A549 (cell line): ENCODE measurements around the gene PLEKHS1. TPM values are rescaled to one million over a fixed set of nuclear protein-coding genes. Genes with fewer than 3 reads are reported as not detected.

Experiments
- ATAC-seq, 2 experiments: fragments of 200-7000 bp in 1 of 2; fragments of >200 bp in 1 of 2; cut with Nextera tagmentation in 1 of 2; cut with Tn5 transposase in 1 of 2; 3 replicates each; pipeline versions ENCODE4 v1.8.0 to v1.9.1; 2018 to 2020; ENCODE audit warnings: mild to moderate bottlenecking in 1 of 2, moderate library complexity in 1 of 2
- CTCF ChIA-PET: fragments of 300-600 bp; sonication (Branson Sonifier 250); formaldehyde crosslinking; extraction: SDS; loops from one replicate; lab custom pipeline; 2021; ENCODE audit warnings: antibody characterized with exemption, inconsistent platforms; lab: Yijun Ruan, JAX
- POLR2A ChIA-PET: fragments of 350-600 bp; formaldehyde crosslinking; extraction: SDS; loops from one replicate; lab custom pipeline; 2021; ENCODE audit warnings: antibody characterized with exemption, inconsistent platforms; lab: Yijun Ruan, JAX
- DNase-seq, 2 experiments: peaks; one replicate each; pipeline versions ENCODE4 v3.0.0 to v3.0.0-alpha.2; 2011 to 2016; ENCODE audit warnings: low read depth in 1 of 2, low spot score in 1 of 2
- FAIRE-seq: peaks from 2 replicates; lab custom pipeline; 2011; peaks lifted over from hg19 to GRCh38; lab: Jason Lieb, UNC
- H3K27ac ChIP-seq, 2 experiments: fragments of >200 bp; sonication (Bioruptor Twin); formaldehyde crosslinking; 3 replicates each; pipeline ENCODE4 v1.5.1; 2016 to 2017
- H3K4me1 ChIP-seq: fragments of >200 bp; sonication (Bioruptor Twin); formaldehyde crosslinking; 3 replicates; pipeline ENCODE4 v1.6.1; 2016
- H3K4me2 ChIP-seq: fragments of >200 bp; sonication (Bioruptor Twin); formaldehyde crosslinking; 3 replicates; pipeline ENCODE4 v1.6.1; 2016
- H3K4me3 ChIP-seq: fragments of >200 bp; sonication (Bioruptor Twin); formaldehyde crosslinking; 3 replicates; pipeline ENCODE4 v1.5.1; 2016
- H3K9me3 ChIP-seq: fragments of >200 bp; sonication (Bioruptor Twin); formaldehyde crosslinking; 3 replicates; pipeline ENCODE4 v1.6.1; 2016
- BHLHE40 ChIP-seq: IDR thresholded peaks from 2 replicates; pipeline ENCODE4 v1.6.1; 2012; ENCODE audit warnings: low read depth, low read length, inconsistent platforms
- CBX2 ChIP-seq: fragments of 200-600 bp; sonication (generic); IDR thresholded peaks from 2 replicates; pipeline ENCODE4 v1.6.1; 2016; ENCODE audit warnings: low read depth, mild to moderate bottlenecking, borderline replicate concordance
- CEBPB ChIP-seq, 2 experiments: fragments of >200 bp in 1 of 2; sonication (Bioruptor Twin) in 1 of 2; formaldehyde crosslinking in 1 of 2; IDR thresholded peaks; 2 replicates each; pipeline ENCODE4 v1.6.1; 2012 to 2016
- CHD4 ChIP-seq: fragments of 200-600 bp; sonication (generic); IDR thresholded peaks from 2 replicates; pipeline ENCODE4 v1.6.1; 2016; ENCODE audit warnings: antibody characterized with exemption, mild to moderate bottlenecking, borderline replicate concordance
- FOSB ChIP-seq: fragments of 250-450 bp; sonication (Bioruptor Pico); IDR thresholded peaks from 2 replicates; pipeline ENCODE4 v1.5.0; 2020; ENCODE audit warnings: mild to moderate bottlenecking, moderate library complexity
- FOXS1 ChIP-seq: fragments of 250-450 bp; sonication (Bioruptor Pico); IDR thresholded peaks from 2 replicates; pipeline ENCODE4 v1.5.0; 2020; ENCODE audit warnings: mild to moderate bottlenecking, moderate library complexity
- HEYL ChIP-seq: fragments of 250-450 bp; sonication (Bioruptor Pico); IDR thresholded peaks from 2 replicates; pipeline ENCODE4 v1.8.0; 2021; ENCODE audit warnings: mild to moderate bottlenecking, moderate library complexity
- HMGXB4 ChIP-seq: fragments of 250-450 bp; sonication (Bioruptor Pico); IDR thresholded peaks from 2 replicates; pipeline ENCODE4 v1.5.0; 2021; ENCODE audit warnings: mild to moderate bottlenecking, moderate library complexity, borderline replicate concordance
- JUNB ChIP-seq: fragments of >200 bp; sonication (Bioruptor Twin); formaldehyde crosslinking; IDR thresholded peaks from 2 replicates; pipeline ENCODE4 v1.6.1; 2016
- KDM1A ChIP-seq: fragments of 200-600 bp; sonication (generic); IDR thresholded peaks from 2 replicates; pipeline ENCODE4 v1.6.1; 2016; ENCODE audit warnings: low read depth, mild to moderate bottlenecking
- MYC ChIP-seq: IDR thresholded peaks from 2 replicates; pipeline ENCODE4 v1.6.1; 2012; ENCODE audit warnings: mild to moderate bottlenecking, inconsistent platforms, low read length, improper control_type of control experiment, borderline replicate concordance
- NFE2L2 ChIP-seq: fragments of 150-350 bp; conservative IDR thresholded peaks from 2 replicates; pipeline ENCODE4 v1.6.1; 2014; ENCODE audit warnings: low read length
- NPAS2 ChIP-seq: fragments of 250-450 bp; sonication (Bioruptor Pico); IDR thresholded peaks from 2 replicates; pipeline ENCODE4 v1.8.0; 2022; ENCODE audit warnings: mild to moderate bottlenecking, moderate library complexity, borderline replicate concordance
- PBX3 ChIP-seq: IDR thresholded peaks from 2 replicates; pipeline ENCODE4 v1.6.1; 2012
- POLR2A ChIP-seq: IDR thresholded peaks from 2 replicates; pipeline ENCODE4 v1.6.1; 2012; ENCODE audit warnings: mild to moderate bottlenecking, low read length
- RAD21 ChIP-seq, 2 experiments: fragments of >200 bp in 1 of 2; sonication (Bioruptor Twin) in 1 of 2; formaldehyde crosslinking in 1 of 2; IDR thresholded peaks in 1 of 2; conservative IDR thresholded peaks in 1 of 2; 2 replicates in 1 of 2; 3 replicates in 1 of 2; pipeline ENCODE4 v1.6.1; 2012 to 2018; ENCODE audit warnings: inconsistent platforms in 1 of 2
- RARB ChIP-seq: fragments of 250-450 bp; sonication (Bioruptor Pico); IDR thresholded peaks from 2 replicates; pipeline ENCODE4 v1.8.0; 2021; ENCODE audit warnings: mild to moderate bottlenecking, moderate library complexity
- RCOR1 ChIP-seq: fragments of 150-350 bp; IDR thresholded peaks from 2 replicates; pipeline ENCODE4 v1.6.1; 2014; ENCODE audit warnings: antibody characterized with exemption, low read length, low read depth
- RFX5 ChIP-seq: fragments of 450-650 bp; IDR thresholded peaks from 2 replicates; pipeline ENCODE4 v1.7.1; 2014; ENCODE audit warnings: antibody characterized with exemption, mild to moderate bottlenecking, moderate library complexity
- RNF2 ChIP-seq: fragments of 200-600 bp; sonication (generic); IDR thresholded peaks from 2 replicates; pipeline ENCODE4 v1.6.1; 2016; ENCODE audit warnings: low read depth, mild to moderate bottlenecking, antibody characterized with exemption, moderate library complexity, borderline replicate concordance
- SREBF2 ChIP-seq: fragments of 450-650 bp; IDR thresholded peaks from 2 replicates; pipeline ENCODE4 v1.6.1; 2014; ENCODE audit warnings: mild to moderate bottlenecking, moderate library complexity
- WGBS: methylation state at CpG from one replicate; pipeline ENCODE4 v1.1.6; 2017; ENCODE audit errors: missing lambda C conversion rate; 5-methylcytosine and 5-hydroxymethylcytosine counted together
- polyA plus RNA-seq, 4 experiments: library from polyadenylated mRNA; depleted of rRNA in 3 of 4; stranded (reverse); fragments of >200 nt; fragmentation: RNase III in 1 of 4; extraction: RNeasy Plus Mini Kit Qiagen cat#74134 plus additional on column Dnase treatment in 1 of 4; gene quantifications; 2 replicates in 3 of 4; 3 replicates in 1 of 4; pipeline ENCODE4 v1.2.3, GENCODE V29; 2011 to 2017
- TF ChIP-seq, protein P1 (sequence below): fragments of 250-450 bp; sonication (Bioruptor Pico); IDR thresholded peaks from 2 replicates; pipeline ENCODE4 v1.5.0; 2020; ENCODE audit warnings: low read depth, mild to moderate bottlenecking, moderate library complexity
- TF ChIP-seq, protein P2 (sequence below): fragments of >200 bp; sonication (Bioruptor Twin); formaldehyde crosslinking; IDR thresholded peaks from 3 replicates; pipeline ENCODE4 v1.6.1; 2016
- TF ChIP-seq, protein P3 (sequence below): IDR thresholded peaks from 2 replicates; pipeline ENCODE4 v1.6.1; 2012; ENCODE audit warnings: low read depth, borderline replicate concordance

PLEKHS1 gene
- polyA plus RNA-seq, 2 of the 4 experiments (the other 2 are of a cell fraction), result 0.03 to 0.05 TPM

DNA sequence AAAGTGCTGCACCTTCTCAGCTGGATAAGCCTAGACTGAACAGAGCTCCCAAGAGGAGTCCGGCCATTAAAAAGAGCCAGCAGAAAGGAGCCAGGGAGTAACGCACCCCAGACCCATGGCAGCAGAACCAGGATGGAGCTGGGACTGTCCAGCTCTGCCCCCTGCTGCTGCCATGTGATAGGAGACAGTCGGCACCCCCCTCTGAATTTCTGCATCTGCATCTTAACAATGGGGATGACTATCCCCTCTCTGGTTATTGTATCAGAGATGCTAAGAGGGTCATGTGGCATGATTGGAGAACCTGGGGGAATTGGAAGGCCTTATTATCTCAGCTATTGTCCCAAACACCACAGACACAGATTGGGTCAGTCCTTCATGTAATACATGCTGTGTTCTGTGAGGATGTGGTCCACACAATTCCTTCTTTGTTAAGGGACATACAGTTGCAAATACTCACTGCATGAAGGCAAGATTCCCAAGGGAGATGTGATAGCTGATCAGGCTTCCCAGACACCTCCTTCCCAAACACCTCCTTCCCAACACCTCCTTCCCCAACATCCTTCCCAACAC lies 29.3 kb downstream of the PLEKHS1 start:
- ATAC-seq (peak; percentile 51 to 68; a peak in 3 of 6 replicates), FAIRE-seq (no peak)
- H3K9me3 ChIP-seq, result no peaks in the 10 kb centered on the region
- 0 out of 3 replicates have a peak, but pooled peaks cover 9% of the 10 kb centered on the region for H3K4me1 ChIP-seq
- H3K4me3 ChIP-seq, result no peak overlapping the region
- no peak for TF ChIP-seq HMGXB4 (CRISPR knock-in tag)
- peak in 1 of 2 experiments; percentile 33; a peak in 1 of 5 replicates for TF ChIP-seq RAD21 (conservative IDR thresholded peaks at IDR 0.05 in 1 of 2, IDR thresholded peaks at IDR 0.05 in 1 of 2)
- TF ChIP-seq NFE2L2, result no peak
- TF ChIP-seq, all 56 proteins: peak for 1
- WGBS, result 75% methylated on average over 3 of the region's 3 CpGs
- Histone ChIP-seq H3K4me2 (no peak overlapping the region), H3K27ac (no peak overlapping the region)
- no peak for DNase-seq
- CTCF ChIA-PET, result interaction anchor here (0.6 to 1.4 kb wide), 5 partner anchors 13 to 75 kb away, joined by 3 to 5 read pairs (median 3); no protein-coding TSS in a partner anchor
- POLR2A ChIA-PET, result no interaction called here

DNA sequence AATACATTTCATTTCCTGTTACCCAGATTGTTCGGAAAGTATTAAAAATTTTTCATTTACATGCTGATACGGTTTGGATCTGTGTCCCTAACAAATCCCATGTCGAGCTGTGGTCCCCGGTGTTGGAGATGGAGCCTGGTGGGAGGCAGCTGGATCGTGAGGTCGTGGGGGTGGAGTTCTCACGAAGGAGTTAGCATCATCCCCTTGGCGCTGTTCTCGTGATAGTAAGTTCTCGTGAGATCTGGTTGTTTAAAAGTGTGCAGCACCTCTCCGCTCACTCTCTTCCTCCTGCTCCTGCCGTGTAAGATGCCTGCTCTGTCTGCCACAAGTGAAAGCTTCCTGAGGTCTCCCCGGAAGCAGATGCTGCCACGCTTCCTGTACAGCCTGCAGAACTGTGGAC lies 30.9 kb downstream of the PLEKHS1 start:
- H3K4me1 ChIP-seq, result peaks cover 5% of the 10 kb centered on the region; the same call in 2 of the 3 replicates
- FAIRE-seq, result no peak

DNA sequence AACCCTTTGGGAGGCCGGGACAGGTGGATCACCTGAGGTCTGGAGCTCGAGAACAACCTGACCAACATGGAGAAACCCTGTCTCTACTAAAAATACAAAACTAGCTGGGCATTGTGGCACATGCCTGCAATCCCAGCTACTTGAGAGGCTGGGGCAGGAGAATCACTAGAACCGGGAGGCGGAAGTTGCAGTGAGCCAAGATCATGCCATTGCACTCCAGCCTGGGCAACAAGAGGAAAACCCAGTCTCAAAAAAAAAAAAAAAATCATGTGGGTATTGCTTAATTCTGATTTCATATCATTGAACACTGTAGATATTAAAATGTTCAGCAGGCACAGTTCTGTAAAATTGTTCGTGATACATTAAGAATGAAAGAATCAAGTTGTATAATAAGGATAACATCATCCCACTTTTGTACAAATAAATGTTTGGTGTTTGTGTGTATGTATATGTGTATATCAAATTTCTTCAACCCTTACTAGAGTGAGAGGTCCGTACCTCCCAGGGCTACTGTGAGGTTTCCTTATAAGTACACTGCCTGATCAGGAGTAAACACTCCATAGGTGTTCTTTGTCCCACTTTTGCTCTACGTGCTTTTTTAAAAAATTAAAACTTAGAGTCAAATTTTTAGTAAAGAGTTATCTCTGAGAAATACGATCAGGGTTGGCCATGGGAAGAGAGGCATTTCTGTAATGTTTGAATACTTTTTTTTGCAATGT lies 31.7 kb downstream of the PLEKHS1 start:
- Histone ChIP-seq H3K4me3 (no peak overlapping the region), H3K9me3 (no peaks in the 10 kb centered on the region), H3K27ac (no peak overlapping the region), H3K4me2 (no peak overlapping the region), H3K4me1 (peaks cover 11% of the 10 kb centered on the region)
- WGBS, result 83% methylated on average over 8 of the region's 8 CpGs
- FAIRE-seq (no peak), ATAC-seq (no peak), DNase-seq (no peak)
- ChIA-PET POLR2A (no interaction called here), CTCF (interaction anchor here (1.3 to 1.4 kb wide), 2 partner anchors 16 to 21 kb away, joined by 3 to 7 read pairs; no protein-coding TSS in a partner anchor)
- TF ChIP-seq POLR2A, result no peak
- TF ChIP-seq PBX3, result no peak
- TF ChIP-seq, protein P1, sequence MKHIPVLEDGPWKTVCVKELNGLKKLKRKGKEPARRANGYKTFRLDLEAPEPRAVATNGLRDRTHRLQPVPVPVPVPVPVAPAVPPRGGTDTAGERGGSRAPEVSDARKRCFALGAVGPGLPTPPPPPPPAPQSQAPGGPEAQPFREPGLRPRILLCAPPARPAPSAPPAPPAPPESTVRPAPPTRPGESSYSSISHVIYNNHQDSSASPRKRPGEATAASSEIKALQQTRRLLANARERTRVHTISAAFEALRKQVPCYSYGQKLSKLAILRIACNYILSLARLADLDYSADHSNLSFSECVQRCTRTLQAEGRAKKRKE (CRISPR knock-in tag), result no peak
- TF ChIP-seq CHD4, result no peak
- no peak for TF ChIP-seq CEBPB (IDR thresholded peaks at IDR 0.05)
- no peak for TF ChIP-seq NFE2L2
- no peak for TF ChIP-seq BHLHE40
- no peak for TF ChIP-seq FOSB (CRISPR knock-in tag)
- TF ChIP-seq RARB, result no peak
- no peak for TF ChIP-seq RFX5
- no peak for TF ChIP-seq NPAS2 (CRISPR knock-in tag)
- no peak for TF ChIP-seq JUNB
- TF ChIP-seq HEYL (CRISPR knock-in tag), result no peak
- no peak for TF ChIP-seq RNF2
- no peak for TF ChIP-seq CBX2
- TF ChIP-seq, protein P2, sequence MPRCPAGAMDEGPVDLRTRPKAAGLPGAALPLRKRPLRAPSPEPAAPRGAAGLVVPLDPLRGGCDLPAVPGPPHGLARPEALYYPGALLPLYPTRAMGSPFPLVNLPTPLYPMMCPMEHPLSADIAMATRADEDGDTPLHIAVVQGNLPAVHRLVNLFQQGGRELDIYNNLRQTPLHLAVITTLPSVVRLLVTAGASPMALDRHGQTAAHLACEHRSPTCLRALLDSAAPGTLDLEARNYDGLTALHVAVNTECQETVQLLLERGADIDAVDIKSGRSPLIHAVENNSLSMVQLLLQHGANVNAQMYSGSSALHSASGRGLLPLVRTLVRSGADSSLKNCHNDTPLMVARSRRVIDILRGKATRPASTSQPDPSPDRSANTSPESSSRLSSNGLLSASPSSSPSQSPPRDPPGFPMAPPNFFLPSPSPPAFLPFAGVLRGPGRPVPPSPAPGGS, result no peak
- TF ChIP-seq RCOR1, result no peak

More for the DNA sequence above, 30.9 kb downstream of the PLEKHS1 start:
- ChIA-PET CTCF (interaction anchor here (1.3 to 1.4 kb wide), 3 partner anchors 17 to 77 kb away, joined by 3 to 7 read pairs (median 4); no protein-coding TSS in a partner anchor), POLR2A (no interaction called here)
- DNase-seq, result no peak
- Histone ChIP-seq H3K9me3 (no peaks in the 10 kb centered on the region), H3K27ac (no peak overlapping the region), H3K4me3 (no peak overlapping the region), H3K4me2 (no peak overlapping the region)
- no peak for TF ChIP-seq RAD21 (conservative IDR thresholded peaks at IDR 0.05 in 1 of 2, IDR thresholded peaks at IDR 0.05 in 1 of 2)
- TF ChIP-seq, protein P3, sequence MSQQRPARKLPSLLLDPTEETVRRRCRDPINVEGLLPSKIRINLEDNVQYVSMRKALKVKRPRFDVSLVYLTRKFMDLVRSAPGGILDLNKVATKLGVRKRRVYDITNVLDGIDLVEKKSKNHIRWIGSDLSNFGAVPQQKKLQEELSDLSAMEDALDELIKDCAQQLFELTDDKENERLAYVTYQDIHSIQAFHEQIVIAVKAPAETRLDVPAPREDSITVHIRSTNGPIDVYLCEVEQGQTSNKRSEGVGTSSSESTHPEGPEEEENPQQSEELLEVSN, result no peak
- no peak for TF ChIP-seq RCOR1
- TF ChIP-seq MYC, result no peak
- TF ChIP-seq SREBF2, result no peak
- TF ChIP-seq KDM1A, result no peak
- TF ChIP-seq FOXS1, result no peak
- no peak for ATAC-seq
- 73% methylated on average over 14 of the region's 14 CpGs for WGBS
